ENCODE measurements around the gene SLC12A6. TPM values are rescaled to one million over a fixed set of nuclear protein-coding genes. Genes with fewer than 3 reads are reported as not detected.
A peak's percentile ranks its signal among the peaks of the same experiment; 100 is the strongest.

SLC12A6 gene
- total RNA-seq, 2 donors from 2014 or later = 13.8 to 18.8 TPM

DNA sequence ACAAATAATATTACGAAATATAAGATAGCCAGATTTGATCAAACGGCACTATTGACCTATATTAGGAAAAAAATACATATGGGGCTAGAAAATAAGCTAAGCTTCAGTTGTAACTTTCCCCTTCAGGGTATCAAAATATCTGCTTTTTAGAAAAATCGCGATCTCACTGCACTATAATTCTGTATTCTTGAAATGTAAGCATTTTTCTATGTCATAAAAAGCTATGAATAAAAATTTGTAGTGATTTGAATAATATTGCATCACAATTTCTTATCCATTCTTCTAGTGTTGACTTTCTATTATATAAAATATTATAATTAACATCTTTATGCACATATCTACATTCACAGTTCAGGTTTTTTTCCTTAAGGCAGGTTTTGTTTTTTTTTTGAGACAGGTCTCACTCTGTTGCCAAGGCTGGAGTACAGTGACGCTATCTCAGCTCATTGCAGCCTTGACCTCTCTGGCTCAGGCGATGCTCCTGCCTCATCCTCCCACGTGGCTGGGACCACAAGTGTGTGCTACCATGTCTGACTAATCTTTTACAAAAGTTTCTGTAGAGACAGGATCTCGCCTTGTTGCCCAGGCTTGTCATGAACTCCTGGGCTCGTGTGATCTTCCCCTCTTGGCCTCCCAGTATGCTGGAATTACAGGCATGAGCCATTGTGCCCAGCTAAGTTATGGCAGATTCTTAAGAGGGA lies 91.2 kb downstream of the SLC12A6 start:
- Histone ChIP-seq H3K9ac (ENCODE audit: low read depth in 2 of 2, low read length in 2 of 2) (no peak overlapping the region), H3K9me3 (no peaks in the 10 kb centered on the region), H3K36me3 (no peaks in the 10 kb centered on the region), H3K27ac (no peak overlapping the region), H3K4me3 (no peak overlapping the region), H3K27me3 (no peaks in the 10 kb centered on the region), H3K4me1 (no peaks in the 10 kb centered on the region)
- intact Hi-C loops (cut with DNase I) = no loop called here
- DNase-seq = no peak
- TF ChIP-seq, protein P1, sequence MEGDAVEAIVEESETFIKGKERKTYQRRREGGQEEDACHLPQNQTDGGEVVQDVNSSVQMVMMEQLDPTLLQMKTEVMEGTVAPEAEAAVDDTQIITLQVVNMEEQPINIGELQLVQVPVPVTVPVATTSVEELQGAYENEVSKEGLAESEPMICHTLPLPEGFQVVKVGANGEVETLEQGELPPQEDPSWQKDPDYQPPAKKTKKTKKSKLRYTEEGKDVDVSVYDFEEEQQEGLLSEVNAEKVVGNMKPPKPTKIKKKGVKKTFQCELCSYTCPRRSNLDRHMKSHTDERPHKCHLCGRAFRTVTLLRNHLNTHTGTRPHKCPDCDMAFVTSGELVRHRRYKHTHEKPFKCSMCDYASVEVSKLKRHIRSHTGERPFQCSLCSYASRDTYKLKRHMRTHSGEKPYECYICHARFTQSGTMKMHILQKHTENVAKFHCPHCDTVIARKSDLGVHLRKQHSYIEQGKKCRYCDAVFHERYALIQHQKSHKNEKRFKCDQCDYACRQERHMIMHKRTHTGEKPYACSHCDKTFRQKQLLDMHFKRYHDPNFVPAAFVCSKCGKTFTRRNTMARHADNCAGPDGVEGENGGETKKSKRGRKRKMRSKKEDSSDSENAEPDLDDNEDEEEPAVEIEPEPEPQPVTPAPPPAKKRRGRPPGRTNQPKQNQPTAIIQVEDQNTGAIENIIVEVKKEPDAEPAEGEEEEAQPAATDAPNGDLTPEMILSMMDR (IDR thresholded peaks at IDR 0.05) = no peak

DNA sequence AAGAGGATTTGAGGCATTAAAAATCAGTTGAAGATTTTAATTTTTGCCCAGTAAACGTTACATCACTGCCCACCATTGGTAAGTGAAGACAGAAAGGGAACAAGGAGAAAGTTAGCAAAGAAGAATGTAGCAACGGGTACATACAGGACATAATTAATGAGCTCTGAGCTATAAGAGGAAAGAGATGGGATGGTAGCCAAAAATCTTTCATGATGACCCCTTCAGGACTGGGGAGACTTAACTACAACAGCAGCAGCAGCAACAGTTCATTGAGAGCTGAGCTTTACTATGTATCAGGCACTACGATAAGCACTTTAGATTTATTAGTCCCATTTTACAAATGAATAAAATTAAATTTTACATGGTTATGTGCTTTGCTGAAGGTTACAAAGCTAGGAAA lies 94.4 kb downstream of the SLC12A6 start:
- intact Hi-C loops (cut with DNase I) = no loop called here
- peaks cover 9% of the 10 kb centered on the region for H3K36me3 ChIP-seq
- TF ChIP-seq, protein P1 (IDR thresholded peaks at IDR 0.05) = no peak
- H3K9ac ChIP-seq (ENCODE audit: low read depth in 2 of 2, low read length in 2 of 2) = no peak overlapping the region
- H3K27ac ChIP-seq = no peak overlapping the region
- H3K9me3 ChIP-seq = no peaks in the 10 kb centered on the region
- H3K4me3 ChIP-seq = no peak overlapping the region
- H3K4me1 ChIP-seq = no peaks in the 10 kb centered on the region
- no peak for DNase-seq
- no peaks in the 10 kb centered on the region for H3K27me3 ChIP-seq

DNA sequence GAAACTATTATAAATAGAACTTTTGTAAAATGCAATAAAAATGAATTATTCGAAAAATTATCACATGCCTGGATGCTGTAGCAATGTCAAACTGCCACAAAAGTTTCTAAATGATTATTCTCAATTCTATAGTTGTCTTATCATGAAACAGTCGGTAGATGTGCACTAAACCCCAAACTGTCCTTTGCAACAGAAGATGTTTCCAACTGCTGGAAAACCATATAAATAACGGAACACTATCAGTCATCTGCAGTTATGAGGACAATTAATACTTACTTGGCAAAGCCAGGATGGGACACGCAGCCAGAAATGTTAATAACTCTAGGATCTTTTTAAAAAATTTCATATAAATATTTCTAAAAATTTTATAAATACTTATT lies 95.3 kb downstream of the SLC12A6 start:
- intact Hi-C loops (cut with DNase I) = no loop called here
- TF ChIP-seq, protein P1 (IDR thresholded peaks at IDR 0.05) = no peak

DNA sequence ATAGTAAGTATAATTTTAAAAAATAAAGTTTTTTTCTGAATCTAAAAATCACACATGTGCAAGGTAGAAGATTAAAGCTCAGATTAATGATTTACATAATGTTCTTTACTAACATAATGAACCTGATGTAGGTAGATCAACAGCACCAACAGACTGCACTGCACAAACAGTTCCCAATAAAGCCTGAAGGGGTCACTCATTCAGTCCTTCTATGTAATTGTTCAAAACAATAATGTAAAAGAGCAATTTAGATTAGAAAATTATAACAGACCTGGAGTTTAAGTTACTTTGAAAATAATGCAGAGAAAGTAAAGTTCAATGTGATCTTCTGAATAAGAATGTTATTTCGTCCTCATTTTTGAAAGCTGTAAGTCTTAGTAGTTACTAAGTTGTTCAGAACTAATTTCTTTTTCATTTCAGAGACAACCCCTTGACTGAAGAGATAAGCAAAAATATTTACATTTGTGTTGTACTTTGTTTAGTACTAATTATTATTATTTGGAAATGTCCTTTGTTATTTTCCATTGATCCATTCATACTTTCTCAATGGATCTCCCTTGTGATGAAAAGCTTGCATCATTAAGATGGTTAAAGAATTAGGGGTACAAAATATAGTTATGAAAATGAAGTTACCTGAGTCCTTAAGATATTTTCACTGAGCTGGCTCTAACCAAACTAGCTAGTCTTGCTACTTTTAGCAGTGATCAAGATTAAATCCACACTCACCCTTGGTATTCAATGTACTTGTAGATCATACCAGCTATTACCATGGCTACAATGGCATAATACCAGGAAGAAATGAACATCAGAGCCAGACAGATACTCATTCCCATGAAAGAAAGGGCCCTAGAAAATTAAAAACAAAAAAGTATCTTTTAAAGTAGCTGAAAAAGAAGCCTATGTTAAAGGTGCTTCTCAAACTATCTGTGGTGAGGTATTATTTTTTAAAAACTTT lies 95.9 kb downstream of the SLC12A6 start:
- Histone ChIP-seq H3K4me3 (no peak overlapping the region), H3K36me3 (peaks cover 9% of the 10 kb centered on the region), H3K27me3 (no peaks in the 10 kb centered on the region), H3K27ac (no peak overlapping the region), H3K9ac (ENCODE audit: low read depth in 2 of 2, low read length in 2 of 2) (no peak overlapping the region), H3K9me3 (no peaks in the 10 kb centered on the region), H3K4me1 (no peaks in the 10 kb centered on the region)
- intact Hi-C loops (cut with DNase I) = no loop called here
- TF ChIP-seq, protein P1 (IDR thresholded peaks at IDR 0.05) = peak; percentile 86
- DNase-seq = peak; percentile 26

More for the DNA sequence above, 95.3 kb downstream of the SLC12A6 start:
- no peak for DNase-seq
- Histone ChIP-seq H3K9me3 (no peaks in the 10 kb centered on the region), H3K27me3 (no peaks in the 10 kb centered on the region), H3K4me1 (no peaks in the 10 kb centered on the region), H3K27ac (no peak overlapping the region), H3K36me3 (peaks cover 9% of the 10 kb centered on the region), H3K9ac (ENCODE audit: low read depth in 2 of 2, low read length in 2 of 2) (no peak overlapping the region), H3K4me3 (no peak overlapping the region)

- no peak for DNase-seq
- Histone ChIP-seq H3K9me3 (no peaks in the 10 kb centered on the region), H3K4me1 (no peaks in the 10 kb centered on the region), H3K27me3 (no peaks in the 10 kb centered on the region), H3K9ac (ENCODE audit: low read depth in 2 of 2, low read length in 2 of 2) (no peak overlapping the region), H3K27ac (no peak overlapping the region), H3K36me3 (peaks cover 11% of the 10 kb centered on the region), H3K4me3 (no peak overlapping the region)
- intact Hi-C loops (cut with DNase I) = no loop called here
- TF ChIP-seq, protein P1 (IDR thresholded peaks at IDR 0.05) = no peak
Measured at GRCh38 chr15:34240537-34240936, 97.0 kb downstream of the SLC12A6 start.

Data from colonic mucosa (tissue), 4 donors.